CD14-positive monocyte (primary cell): ENCODE data around the gene OAF. TPM values are rescaled to one million over a fixed set of nuclear protein-coding genes. Genes with fewer than 3 reads are reported as not detected.

ENCODE experiments used
- DNase-seq, 3 donors: peaks; one replicate each; pipeline ENCODE4 v3.0.0-alpha.2; 2011 to 2022
- H2AFZ ChIP-seq: 2 replicates; pipeline ENCODE4 v1.6.0; 2012; ENCODE audit warnings: mild to moderate bottlenecking, low read depth, low read length, inconsistent platforms; ENCODE audit not compliant: insufficient read depth, poor library complexity, severe bottlenecking
- H3K27ac ChIP-seq, 2 donors: 1 replicate in 1 of 2; 2 replicates in 1 of 2; pipeline ENCODE4 v1.5.1; 2012 to 2013; ENCODE audit warnings: low read length in 2 of 2, control low read depth in 1 of 2, inconsistent platforms in 1 of 2, low read depth in 1 of 2, mild to moderate bottlenecking in 1 of 2
- H3K27me3 ChIP-seq, 2 donors: one replicate each; pipeline versions ENCODE4 v1.6.0 to v1.6.1; 2011 to 2013; ENCODE audit warnings: low read length in 2 of 2; ENCODE audit not compliant: control insufficient read depth in 2 of 2, insufficient read depth in 2 of 2
- H3K36me3 ChIP-seq, 2 donors: replicated peaks in 1 of 2; 1 replicate in 1 of 2; 2 replicates in 1 of 2; pipeline versions ENCODE4 v1.5.1 to v1.6.1; 2012 to 2013; ENCODE audit warnings: low read length in 2 of 2, control low read depth in 1 of 2, inconsistent platforms in 1 of 2, mild to moderate bottlenecking in 1 of 2; ENCODE audit not compliant: insufficient read depth in 2 of 2, control insufficient read depth in 1 of 2
- H3K4me1 ChIP-seq, 2 donors: 1 replicate in 1 of 2; 2 replicates in 1 of 2; pipeline versions ENCODE4 v1.5.1 to v1.6.1; 2012 to 2013; ENCODE audit warnings: low read length in 2 of 2, control low read depth in 1 of 2, inconsistent platforms in 1 of 2, mild to moderate bottlenecking in 1 of 2, moderate library complexity in 1 of 2; ENCODE audit not compliant: insufficient read depth in 2 of 2, control insufficient read depth in 1 of 2
- H3K4me2 ChIP-seq: replicated peaks from 2 replicates; pipeline ENCODE3; 2012; ENCODE audit warnings: low read length, moderate library complexity, mild to moderate bottlenecking; ENCODE audit not compliant: poor library complexity, severe bottlenecking; ENCODE audit errors: extremely low read depth
- H3K4me3 ChIP-seq, 3 experiments: fragments of 200-600 bp in 1 of 3; sonication (generic) in 1 of 3; replicated peaks in 1 of 3; 1 replicate in 2 of 3; 2 replicates in 1 of 3; pipeline ENCODE4 v1.5.1; 2011 to 2013; ENCODE audit warnings: low read length in 3 of 3, mild to moderate bottlenecking in 3 of 3, control low read depth in 2 of 3, low read depth in 2 of 3, inconsistent platforms in 1 of 3, moderate library complexity in 1 of 3
- H3K79me2 ChIP-seq: 2 replicates; pipeline ENCODE4 v1.6.0; 2012; ENCODE audit warnings: mild to moderate bottlenecking, control low read depth, inconsistent platforms, low read length, moderate library complexity; ENCODE audit not compliant: insufficient read depth
- H3K9ac ChIP-seq: 2 replicates; pipeline ENCODE4 v1.6.0; 2017; ENCODE audit warnings: low read length, mild to moderate bottlenecking; ENCODE audit not compliant: insufficient read depth, poor library complexity, severe bottlenecking
- H3K9me3 ChIP-seq, 2 donors: replicated peaks in 1 of 2; 1 replicate in 1 of 2; 2 replicates in 1 of 2; pipeline versions ENCODE4 v1.5.1 to v1.6.1; 2012 to 2013; ENCODE audit warnings: low read length in 2 of 2, control low read depth in 1 of 2; ENCODE audit not compliant: control insufficient read depth in 1 of 2, insufficient read depth in 1 of 2
- H4K20me1 ChIP-seq: 2 replicates; pipeline ENCODE4 v1.6.0; 2012; ENCODE audit warnings: mild to moderate bottlenecking, low read length, control low read depth, moderate library complexity; ENCODE audit not compliant: insufficient read depth
- H3K27ac Mint-ChIP-seq, 7 donors: one replicate each; pipeline ENCODE4 v1.8.0; 2020; ENCODE audit warnings: mild to moderate bottlenecking in 7 of 7, mixed read lengths in 7 of 7, moderate library complexity in 6 of 7, inconsistent platforms in 2 of 7
- H3K27me3 Mint-ChIP-seq, 3 donors: one replicate each; pipeline ENCODE4 v1.8.0; 2021 to 2022; ENCODE audit warnings: low read depth in 3 of 3, mild to moderate bottlenecking in 3 of 3, mixed read lengths in 3 of 3, moderate library complexity in 3 of 3, inconsistent platforms in 1 of 3
- H3K36me3 Mint-ChIP-seq, 2 donors: one replicate each; pipeline ENCODE4 v1.8.0; 2020; ENCODE audit warnings: mixed read lengths in 2 of 2, inconsistent platforms in 1 of 2, mild to moderate bottlenecking in 1 of 2
- H3K4me1 Mint-ChIP-seq: one replicate; pipeline ENCODE4 v1.8.0; 2020; ENCODE audit warnings: mild to moderate bottlenecking, mixed read lengths
- H3K4me3 Mint-ChIP-seq, 2 donors: one replicate each; pipeline ENCODE4 v1.8.0; 2020; ENCODE audit warnings: mild to moderate bottlenecking in 2 of 2, mixed read lengths in 2 of 2, moderate library complexity in 1 of 2
- H3K9me3 Mint-ChIP-seq, 7 donors: one replicate each; pipeline ENCODE4 v1.8.0; 2020 to 2022; ENCODE audit warnings: mixed read lengths in 7 of 7, mild to moderate bottlenecking in 6 of 7, moderate library complexity in 6 of 7, inconsistent platforms in 2 of 7
- CTCF ChIP-seq: fragments of 200-600 bp; IDR thresholded peaks from one replicate; pipeline ENCODE4 v1.8.0; 2022; ENCODE audit warnings: antibody characterized with exemption, mild to moderate bottlenecking
- WGBS: methylation state at CpG from one replicate; pipeline ENCODE4 v1.1.5; 2013; ENCODE audit warnings: missing lambda C conversion rate; ENCODE audit not compliant: insufficient coverage; 5-methylcytosine and 5-hydroxymethylcytosine counted together
- intact Hi-C, 2 donors: fragments of 100-400 bp; cut with micrococcal nuclease; formaldehyde crosslinking; loops; one replicate each; pipeline versions ENCODE4 v1.15.0 to v1.15.1; 2023
- polyA plus RNA-seq, 3 donors: library from polyadenylated mRNA; depleted of rRNA in 1 of 3; unstranded in 2 of 3; stranded (reverse) in 1 of 3; fragments of 300-500 nt in 2 of 3; fragments of >200 nt in 1 of 3; fragmentation: Illumina TruSeq in 2 of 3; gene quantifications; 1 replicate in 2 of 3; 2 replicates in 1 of 3; pipeline ENCODE4 v1.2.3, GENCODE V29; 2012 to 2021

OAF gene
- polyA plus RNA-seq, 3 donors, result 31.5 to 57.2 (median 49.2) TPM

- Mint-ChIP-seq H3K27me3 (peaks cover 6 to 22% (median 21%) of the 10 kb centered on the region in 3 donors), H3K4me1 (peaks cover 6% of the 10 kb centered on the region), H3K9me3 (peaks cover 0 to 2% (median 0%) of the 10 kb centered on the region in 7 donors), H3K4me3 (no peak overlapping the region), H3K27ac (no peak overlapping the region), H3K36me3 (no peaks in the 10 kb centered on the region)
- no peaks in the 10 kb centered on the region for H3K4me1 ChIP-seq
- no peaks in the 10 kb centered on the region for H3K79me2 ChIP-seq
- H4K20me1 ChIP-seq, result no peaks in the 10 kb centered on the region
- H3K27me3 ChIP-seq, result no peaks in the 10 kb centered on the region
- intact Hi-C loops, result no loop called here
- no peaks in the 10 kb centered on the region for H3K9me3 ChIP-seq
- WGBS, result 100% methylated on average over 2 of the region's 4 CpGs
- no peak for DNase-seq
- H2AFZ ChIP-seq, result no peak overlapping the region
- no peak overlapping the region for H3K4me2 ChIP-seq
- TF ChIP-seq CTCF, result no peak
- no peak overlapping the region for H3K27ac ChIP-seq
- no peaks in the 10 kb centered on the region for H3K36me3 ChIP-seq
- H3K9ac ChIP-seq, result no peak overlapping the region
- no peak overlapping the region for H3K4me3 ChIP-seq
Observed at GRCh38 chr11:120191058-120191457, 19.8 kb upstream of the OAF start.

GRCh38 chr11:120192831-120193625 lies 17.8 kb upstream of the OAF start:
- Histone ChIP-seq H3K36me3 (no peaks in the 10 kb centered on the region), H3K27ac (no peak overlapping the region), H3K79me2 (no peaks in the 10 kb centered on the region), H3K4me2 (no peak overlapping the region), H3K9ac (no peak overlapping the region), H4K20me1 (no peaks in the 10 kb centered on the region), H3K27me3 (no peaks in the 10 kb centered on the region), H3K9me3 (no peaks in the 10 kb centered on the region), H2AFZ (no peak overlapping the region), H3K4me3 (no peak overlapping the region), H3K4me1 (no peaks in the 10 kb centered on the region)
- H3K36me3 Mint-ChIP-seq, result no peaks in the 10 kb centered on the region
- 91% methylated on average over 15 of the region's 15 CpGs for WGBS
- no peak overlapping the region for H3K27ac Mint-ChIP-seq
- H3K4me1 Mint-ChIP-seq, result peaks cover 4% of the 10 kb centered on the region
- no peak overlapping the region for H3K4me3 Mint-ChIP-seq
- peaks cover 10 to 27% (median 20%) of the 10 kb centered on the region in 3 donors for H3K27me3 Mint-ChIP-seq
- intact Hi-C loops, result no loop called here
- DNase-seq, result no peak
- no peak for TF ChIP-seq CTCF
- peaks cover 0 to 2% (median 0%) of the 10 kb centered on the region in 7 donors for H3K9me3 Mint-ChIP-seq
